Measurements from ENCODE around the gene ZNF346.
A peak's percentile ranks its signal among the peaks of the same experiment; 100 is the strongest.

Gene ZNF346

DNA sequence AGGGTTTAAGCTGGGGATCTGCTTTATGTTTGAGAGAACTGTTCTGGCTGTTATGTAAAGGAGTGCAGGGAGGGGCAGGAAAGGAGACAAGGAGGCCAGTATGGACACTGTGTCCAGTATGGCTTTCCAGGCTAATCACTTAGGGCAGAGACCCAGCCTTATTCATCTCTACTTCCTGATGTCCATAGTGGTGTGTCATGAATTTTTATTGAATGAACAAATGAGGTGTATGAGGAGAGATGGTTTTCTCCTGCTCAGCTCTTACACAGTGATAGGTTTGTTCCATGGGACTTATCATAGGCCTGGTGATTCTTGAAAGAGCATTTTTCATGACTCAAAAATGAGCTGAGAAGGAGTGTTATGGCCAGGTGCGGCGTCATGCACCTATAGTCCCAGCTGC lies 43.7 kb downstream of the ZNF346 start:
- Histone ChIP-seq H3K27ac (ENCODE audit: low read depth, low read length) (no peak overlapping the region), H3K9me3 (ENCODE audit: control insufficient read depth, insufficient read depth, low read depth, low read length) (no peaks in the 10 kb centered on the region), H3K4me3 (ENCODE audit: low read depth, low read length) (no peak overlapping the region), H3K27me3 (ENCODE audit: control insufficient read depth, insufficient read depth, low read length) (no peaks in the 10 kb centered on the region), H3K4me1 (ENCODE audit: control insufficient read depth, insufficient read depth, low read length) (no peaks in the 10 kb centered on the region), H3K36me3 (ENCODE audit: control insufficient read depth, insufficient read depth, low read length) (peaks cover 44% of the 10 kb centered on the region), H3K9ac (ENCODE audit: low read length) (no peak overlapping the region)

DNA sequence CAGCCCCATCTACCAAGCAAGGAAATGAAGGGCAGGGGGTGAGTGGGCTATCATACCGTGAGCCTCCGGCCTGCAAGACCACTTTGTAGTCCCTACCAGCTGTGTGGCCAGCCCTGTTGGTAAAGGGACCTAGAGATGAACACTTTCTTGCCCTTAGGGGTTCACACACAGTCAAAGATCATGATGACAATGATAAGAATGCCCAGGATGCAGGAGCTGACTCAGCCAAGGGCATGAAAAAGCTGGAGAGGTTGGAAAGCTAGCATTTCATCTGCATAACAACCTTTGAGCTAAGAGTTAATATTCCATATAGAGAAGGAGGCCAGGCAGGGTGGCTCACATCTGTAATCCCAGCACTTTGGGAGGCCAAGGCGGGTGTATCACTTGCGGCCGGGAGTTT lies 45.0 kb downstream of the ZNF346 start:
- Histone ChIP-seq H3K9ac (ENCODE audit: low read length) (no peak overlapping the region), H3K4me3 (ENCODE audit: low read depth, low read length) (no peak overlapping the region), H3K4me1 (ENCODE audit: control insufficient read depth, insufficient read depth, low read length) (peaks cover 3% of the 10 kb centered on the region; the same call in 1 of the 2 replicates), H3K36me3 (ENCODE audit: control insufficient read depth, insufficient read depth, low read length) (peaks cover 33% of the 10 kb centered on the region), H3K9me3 (ENCODE audit: control insufficient read depth, insufficient read depth, low read depth, low read length) (no peaks in the 10 kb centered on the region), H3K27me3 (ENCODE audit: control insufficient read depth, insufficient read depth, low read length) (no peaks in the 10 kb centered on the region), H3K27ac (ENCODE audit: low read depth, low read length) (no peak overlapping the region)

GRCh38 chr5:177070536-177071191 lies 48.2 kb downstream of the ZNF346 start:
- no peak overlapping the region for H3K4me3 ChIP-seq (ENCODE audit: low read depth, low read length)
- H3K9me3 ChIP-seq (ENCODE audit: control insufficient read depth, insufficient read depth, low read depth, low read length): no peaks in the 10 kb centered on the region
- H3K4me1 ChIP-seq (ENCODE audit: control insufficient read depth, insufficient read depth, low read length): peaks cover 3% of the 10 kb centered on the region; the same call in 1 of the 2 replicates
- H3K27me3 ChIP-seq (ENCODE audit: control insufficient read depth, insufficient read depth, low read length): no peaks in the 10 kb centered on the region
- H3K36me3 ChIP-seq (ENCODE audit: control insufficient read depth, insufficient read depth, low read length): peaks cover 5% of the 10 kb centered on the region
- no peak overlapping the region for H3K27ac ChIP-seq (ENCODE audit: low read depth, low read length)
- no peak overlapping the region for H3K9ac ChIP-seq (ENCODE audit: low read length)

GRCh38 chr5:177071666-177072385 lies 49.3 kb downstream of the ZNF346 start:
- Histone ChIP-seq H3K4me1 (ENCODE audit: control insufficient read depth, insufficient read depth, low read length) (peaks cover 3% of the 10 kb centered on the region; the same call in 1 of the 2 replicates), H3K36me3 (ENCODE audit: control insufficient read depth, insufficient read depth, low read length) (no peaks in the 10 kb centered on the region), H3K9ac (ENCODE audit: low read length) (no peak overlapping the region), H3K4me3 (ENCODE audit: low read depth, low read length) (peak overlapping the region; percentile 27; the same call in 1 of the 2 replicates), H3K27me3 (ENCODE audit: control insufficient read depth, insufficient read depth, low read length) (no peaks in the 10 kb centered on the region), H3K27ac (ENCODE audit: low read depth, low read length) (no peak overlapping the region), H3K9me3 (ENCODE audit: control insufficient read depth, insufficient read depth, low read depth, low read length) (no peaks in the 10 kb centered on the region)

DNA sequence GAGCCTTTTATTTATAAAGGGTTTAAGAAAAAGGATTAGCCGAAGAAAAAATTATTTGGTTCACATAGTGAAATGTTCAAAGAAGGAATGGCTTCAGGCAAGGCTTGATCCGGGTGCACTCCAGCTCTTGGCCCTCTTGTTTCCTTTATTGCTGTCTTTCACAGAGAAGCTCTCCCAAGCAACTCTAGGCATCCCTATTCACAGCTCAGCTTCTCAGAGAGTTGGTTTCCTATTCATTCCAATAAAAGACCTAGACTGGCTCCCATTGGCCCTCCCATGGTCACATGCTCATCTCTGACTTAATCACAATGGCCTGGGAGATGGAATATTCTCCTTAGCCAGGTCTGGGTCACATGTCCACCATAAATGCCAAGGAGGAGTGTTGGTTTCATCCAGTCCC lies 54.8 kb downstream of the ZNF346 start:
- Histone ChIP-seq H3K36me3 (ENCODE audit: control insufficient read depth, insufficient read depth, low read length) (no peaks in the 10 kb centered on the region), H3K27ac (ENCODE audit: low read depth, low read length) (no peak overlapping the region), H3K9ac (ENCODE audit: low read length) (no peak overlapping the region), H3K27me3 (ENCODE audit: control insufficient read depth, insufficient read depth, low read length) (no peaks in the 10 kb centered on the region), H3K4me1 (ENCODE audit: control insufficient read depth, insufficient read depth, low read length) (no peaks in the 10 kb centered on the region), H3K9me3 (ENCODE audit: control insufficient read depth, insufficient read depth, low read depth, low read length) (no peaks in the 10 kb centered on the region), H3K4me3 (ENCODE audit: low read depth, low read length) (no peak overlapping the region)

GRCh38 chr5:177079606-177080005 lies 57.1 kb downstream of the ZNF346 start:
- no peak overlapping the region for H3K4me3 ChIP-seq (ENCODE audit: low read depth, low read length)
- peaks cover 3% of the 10 kb centered on the region; the same call in 1 of the 2 replicates for H3K4me1 ChIP-seq (ENCODE audit: control insufficient read depth, insufficient read depth, low read length)
- no peak overlapping the region for H3K9ac ChIP-seq (ENCODE audit: low read length)
- no peak overlapping the region for H3K27ac ChIP-seq (ENCODE audit: low read depth, low read length)
- H3K9me3 ChIP-seq (ENCODE audit: control insufficient read depth, insufficient read depth, low read depth, low read length): no peaks in the 10 kb centered on the region
- H3K27me3 ChIP-seq (ENCODE audit: control insufficient read depth, insufficient read depth, low read length): no peaks in the 10 kb centered on the region
- H3K36me3 ChIP-seq (ENCODE audit: control insufficient read depth, insufficient read depth, low read length): no peaks in the 10 kb centered on the region

GRCh38 chr5:177080265-177080664 lies 57.8 kb downstream of the ZNF346 start:
- Histone ChIP-seq H3K9me3 (ENCODE audit: control insufficient read depth, insufficient read depth, low read depth, low read length) (no peaks in the 10 kb centered on the region), H3K9ac (ENCODE audit: low read length) (no peak overlapping the region), H3K27me3 (ENCODE audit: control insufficient read depth, insufficient read depth, low read length) (no peaks in the 10 kb centered on the region), H3K36me3 (ENCODE audit: control insufficient read depth, insufficient read depth, low read length) (no peaks in the 10 kb centered on the region), H3K4me1 (ENCODE audit: control insufficient read depth, insufficient read depth, low read length) (peaks cover 6% of the 10 kb centered on the region), H3K4me3 (ENCODE audit: low read depth, low read length) (no peak overlapping the region), H3K27ac (ENCODE audit: low read depth, low read length) (no peak overlapping the region)

DNA sequence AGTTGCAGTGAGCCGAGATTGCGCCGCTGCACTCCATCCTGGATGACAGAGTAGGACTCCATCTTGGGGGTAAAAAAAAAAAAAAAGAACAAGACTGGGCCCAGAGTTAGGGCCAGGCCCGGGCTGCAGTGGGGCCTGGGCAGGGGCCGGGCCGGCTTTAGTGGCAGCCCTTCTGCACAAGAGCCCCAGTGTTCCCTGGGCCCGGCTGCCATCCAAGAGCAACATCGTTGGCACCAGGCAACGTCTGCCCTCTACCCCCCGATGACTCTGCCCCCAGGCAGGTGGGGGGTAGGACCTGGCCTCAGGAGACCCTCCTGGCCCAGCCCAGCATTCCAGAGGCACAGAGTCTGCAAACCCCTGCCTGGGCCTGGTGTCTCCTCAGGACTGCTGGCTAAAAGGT lies 59.4 kb downstream of the ZNF346 start:
- no peaks in the 10 kb centered on the region for H3K27me3 ChIP-seq (ENCODE audit: control insufficient read depth, insufficient read depth, low read length)
- H3K9ac ChIP-seq (ENCODE audit: low read length): no peak overlapping the region
- no peaks in the 10 kb centered on the region for H3K9me3 ChIP-seq (ENCODE audit: control insufficient read depth, insufficient read depth, low read depth, low read length)
- no peak overlapping the region for H3K27ac ChIP-seq (ENCODE audit: low read depth, low read length)
- no peak overlapping the region for H3K4me3 ChIP-seq (ENCODE audit: low read depth, low read length)
- H3K36me3 ChIP-seq (ENCODE audit: control insufficient read depth, insufficient read depth, low read length): no peaks in the 10 kb centered on the region
- H3K4me1 ChIP-seq (ENCODE audit: control insufficient read depth, insufficient read depth, low read length): peaks cover 17% of the 10 kb centered on the region

- no peak overlapping the region for H3K27ac ChIP-seq (ENCODE audit: low read depth, low read length)
- no peak overlapping the region for H3K9ac ChIP-seq (ENCODE audit: low read length)
- H3K4me3 ChIP-seq (ENCODE audit: low read depth, low read length): no peak overlapping the region
- peaks cover 19% of the 10 kb centered on the region for H3K4me1 ChIP-seq (ENCODE audit: control insufficient read depth, insufficient read depth, low read length)
- no peaks in the 10 kb centered on the region for H3K27me3 ChIP-seq (ENCODE audit: control insufficient read depth, insufficient read depth, low read length)
- H3K9me3 ChIP-seq (ENCODE audit: control insufficient read depth, insufficient read depth, low read depth, low read length): no peaks in the 10 kb centered on the region
- H3K36me3 ChIP-seq (ENCODE audit: control insufficient read depth, insufficient read depth, low read length): no peaks in the 10 kb centered on the region
Observed at GRCh38 chr5:177083357-177083756, 60.9 kb downstream of the ZNF346 start.

DNA sequence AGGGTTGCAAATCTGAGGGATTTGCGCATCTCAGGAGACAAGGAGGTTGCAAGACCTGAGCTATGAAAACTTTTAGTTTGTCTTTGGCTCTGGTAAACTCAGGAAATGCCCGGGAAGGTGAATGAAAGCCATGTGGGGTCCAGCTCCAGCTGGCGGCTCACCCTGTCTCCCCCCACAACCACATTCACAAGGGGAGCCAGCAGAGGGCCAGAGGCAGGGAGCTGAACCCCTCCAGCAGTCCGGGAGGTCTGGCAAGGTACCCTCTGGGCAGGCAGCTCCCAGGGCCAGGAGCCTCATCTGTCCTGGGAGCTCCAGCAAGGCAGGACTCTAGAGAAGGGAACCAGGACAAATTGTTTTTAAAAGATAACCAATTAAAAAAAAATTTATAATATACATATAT lies 61.7 kb downstream of the ZNF346 start:
- Histone ChIP-seq H3K27me3 (ENCODE audit: control insufficient read depth, insufficient read depth, low read length) (no peaks in the 10 kb centered on the region), H3K9ac (ENCODE audit: low read length) (no peak overlapping the region), H3K4me3 (ENCODE audit: low read depth, low read length) (no peak overlapping the region), H3K27ac (ENCODE audit: low read depth, low read length) (no peak overlapping the region), H3K36me3 (ENCODE audit: control insufficient read depth, insufficient read depth, low read length) (peaks cover 2% of the 10 kb centered on the region; the same call in 1 of the 2 replicates), H3K9me3 (ENCODE audit: control insufficient read depth, insufficient read depth, low read depth, low read length) (no peaks in the 10 kb centered on the region), H3K4me1 (ENCODE audit: control insufficient read depth, insufficient read depth, low read length) (peaks cover 20% of the 10 kb centered on the region)

- no peaks in the 10 kb centered on the region for H3K9me3 ChIP-seq (ENCODE audit: control insufficient read depth, insufficient read depth, low read depth, low read length)
- H3K27ac ChIP-seq (ENCODE audit: low read depth, low read length): no peak overlapping the region
- peak overlapping the region; percentile 17; the same call in 1 of the 2 replicates for H3K4me3 ChIP-seq (ENCODE audit: low read depth, low read length)
- no peaks in the 10 kb centered on the region for H3K27me3 ChIP-seq (ENCODE audit: control insufficient read depth, insufficient read depth, low read length)
- H3K36me3 ChIP-seq (ENCODE audit: control insufficient read depth, insufficient read depth, low read length): peaks cover 18% of the 10 kb centered on the region
- peak overlapping the region; percentile 4 for H3K9ac ChIP-seq (ENCODE audit: low read length)
- peaks cover 20% of the 10 kb centered on the region for H3K4me1 ChIP-seq (ENCODE audit: control insufficient read depth, insufficient read depth, low read length)
Observed at GRCh38 chr5:177085985-177086653, 63.6 kb downstream of the ZNF346 start.
